Effector memory CD8-positive, alpha-beta T cell (primary cell): Measurements from ENCODE around the gene FAM237A.

Experiments used
- ATAC-seq: fragments of 150-1000 bp; cut with Tn5 transposase; replicated peaks from 2 replicates; pipeline ENCODE4 v1.10.0; 2021; ENCODE audit warnings: mild to moderate bottlenecking, moderate library complexity
- DNase-seq, 3 experiments: peaks; one replicate each; pipeline ENCODE4 v3.0.0; 2021
- H3K27ac Mint-ChIP-seq, 2 donors: one replicate each; pipeline ENCODE4 v1.8.0; 2022; ENCODE audit warnings: mild to moderate bottlenecking in 2 of 2, mixed read lengths in 2 of 2, moderate library complexity in 2 of 2
- H3K27me3 Mint-ChIP-seq, 2 donors: one replicate each; pipeline ENCODE4 v1.8.0; 2022; ENCODE audit warnings: mixed read lengths in 2 of 2
- H3K36me3 Mint-ChIP-seq: one replicate; pipeline ENCODE4 v1.8.0; 2022; ENCODE audit warnings: mild to moderate bottlenecking, moderate library complexity, mixed read lengths; ENCODE audit not compliant: insufficient read depth
- H3K4me1 Mint-ChIP-seq, 2 donors: one replicate each; pipeline ENCODE4 v1.8.0; 2022; ENCODE audit warnings: low read depth in 2 of 2, mixed read lengths in 2 of 2
- H3K4me3 Mint-ChIP-seq, 2 donors: one replicate each; pipeline ENCODE4 v1.8.0; 2022; ENCODE audit warnings: mild to moderate bottlenecking in 2 of 2, mixed read lengths in 2 of 2, moderate library complexity in 2 of 2
- H3K9me3 Mint-ChIP-seq, 2 donors: one replicate each; pipeline ENCODE4 v1.8.0; 2022; ENCODE audit warnings: mixed read lengths in 2 of 2

FAM237A gene

DNA sequence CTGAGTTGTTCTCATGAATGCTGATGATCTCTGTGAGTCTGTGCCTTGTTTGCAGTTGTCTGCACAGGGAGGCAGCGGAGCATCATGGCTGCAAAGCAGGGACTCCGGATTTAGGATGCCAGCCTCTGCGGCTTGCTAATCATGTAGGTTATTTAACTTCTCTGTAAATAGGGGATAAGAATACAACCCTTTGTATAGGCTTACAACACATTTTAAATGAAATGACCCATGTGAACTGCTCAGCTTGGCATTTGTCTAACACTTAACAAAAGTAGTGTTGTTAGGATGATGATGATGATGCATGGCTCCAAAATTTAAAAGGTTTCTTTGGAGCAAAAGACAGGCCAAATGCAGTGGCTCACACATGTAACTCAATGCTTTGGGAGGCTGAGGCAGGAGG is 56.5 kb downstream of the FAM237A start:
- H3K4me3 Mint-ChIP-seq: no peak overlapping the region
- no peaks in the 10 kb centered on the region for H3K9me3 Mint-ChIP-seq
- no peak overlapping the region for H3K27ac Mint-ChIP-seq
- no peak for DNase-seq
- no peak for ATAC-seq
- peaks cover 4 to 5% of the 10 kb centered on the region in 2 donors for H3K4me1 Mint-ChIP-seq
- peaks cover 39 to 48% of the 10 kb centered on the region in 2 donors for H3K27me3 Mint-ChIP-seq
- no peaks in the 10 kb centered on the region for H3K36me3 Mint-ChIP-seq
